ENCODE results near the gene SH3TC1. TPM values are rescaled to one million over a fixed set of nuclear protein-coding genes. Genes with fewer than 3 reads are reported as not detected.

Gene SH3TC1
- total RNA-seq, 1 donor from 2014 or later, result 18.9 TPM

DNA sequence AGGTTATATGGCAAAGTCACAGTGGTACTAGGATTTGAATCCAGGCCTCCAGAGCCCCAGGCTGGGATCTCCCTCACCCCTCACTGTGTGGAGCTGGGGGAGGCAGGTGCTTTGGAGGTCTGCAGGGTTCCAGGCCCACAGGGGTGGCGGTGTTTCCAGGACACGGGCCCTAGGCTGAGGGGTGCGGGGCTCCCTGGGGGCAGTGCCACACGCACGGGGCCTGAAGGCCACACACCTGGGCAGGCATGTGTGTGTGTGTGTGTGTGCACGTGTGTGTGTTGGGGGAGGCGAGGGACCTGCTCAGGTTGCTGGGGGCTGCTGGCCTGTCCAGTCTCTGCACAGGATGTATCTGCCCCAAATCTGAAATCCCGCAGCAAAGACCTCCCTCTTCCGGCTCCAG is 18.8 kb downstream of the SH3TC1 start:
- no peaks in the 10 kb centered on the region for H3K36me3 ChIP-seq (ENCODE audit: control insufficient read depth, insufficient read depth, low read length)
- no peak for DNase-seq (ENCODE audit: low read depth)
- H3K27me3 ChIP-seq (ENCODE audit: control insufficient read depth, insufficient read depth, low read length), result no peaks in the 10 kb centered on the region
- TF ChIP-seq, protein P1, sequence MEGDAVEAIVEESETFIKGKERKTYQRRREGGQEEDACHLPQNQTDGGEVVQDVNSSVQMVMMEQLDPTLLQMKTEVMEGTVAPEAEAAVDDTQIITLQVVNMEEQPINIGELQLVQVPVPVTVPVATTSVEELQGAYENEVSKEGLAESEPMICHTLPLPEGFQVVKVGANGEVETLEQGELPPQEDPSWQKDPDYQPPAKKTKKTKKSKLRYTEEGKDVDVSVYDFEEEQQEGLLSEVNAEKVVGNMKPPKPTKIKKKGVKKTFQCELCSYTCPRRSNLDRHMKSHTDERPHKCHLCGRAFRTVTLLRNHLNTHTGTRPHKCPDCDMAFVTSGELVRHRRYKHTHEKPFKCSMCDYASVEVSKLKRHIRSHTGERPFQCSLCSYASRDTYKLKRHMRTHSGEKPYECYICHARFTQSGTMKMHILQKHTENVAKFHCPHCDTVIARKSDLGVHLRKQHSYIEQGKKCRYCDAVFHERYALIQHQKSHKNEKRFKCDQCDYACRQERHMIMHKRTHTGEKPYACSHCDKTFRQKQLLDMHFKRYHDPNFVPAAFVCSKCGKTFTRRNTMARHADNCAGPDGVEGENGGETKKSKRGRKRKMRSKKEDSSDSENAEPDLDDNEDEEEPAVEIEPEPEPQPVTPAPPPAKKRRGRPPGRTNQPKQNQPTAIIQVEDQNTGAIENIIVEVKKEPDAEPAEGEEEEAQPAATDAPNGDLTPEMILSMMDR (IDR thresholded peaks at IDR 0.05; ENCODE audit: insufficient read depth, low read length, poor library complexity, severe bottlenecking), result no peak
- H3K4me3 ChIP-seq (ENCODE audit: low read depth, low read length), result no peak overlapping the region

DNA sequence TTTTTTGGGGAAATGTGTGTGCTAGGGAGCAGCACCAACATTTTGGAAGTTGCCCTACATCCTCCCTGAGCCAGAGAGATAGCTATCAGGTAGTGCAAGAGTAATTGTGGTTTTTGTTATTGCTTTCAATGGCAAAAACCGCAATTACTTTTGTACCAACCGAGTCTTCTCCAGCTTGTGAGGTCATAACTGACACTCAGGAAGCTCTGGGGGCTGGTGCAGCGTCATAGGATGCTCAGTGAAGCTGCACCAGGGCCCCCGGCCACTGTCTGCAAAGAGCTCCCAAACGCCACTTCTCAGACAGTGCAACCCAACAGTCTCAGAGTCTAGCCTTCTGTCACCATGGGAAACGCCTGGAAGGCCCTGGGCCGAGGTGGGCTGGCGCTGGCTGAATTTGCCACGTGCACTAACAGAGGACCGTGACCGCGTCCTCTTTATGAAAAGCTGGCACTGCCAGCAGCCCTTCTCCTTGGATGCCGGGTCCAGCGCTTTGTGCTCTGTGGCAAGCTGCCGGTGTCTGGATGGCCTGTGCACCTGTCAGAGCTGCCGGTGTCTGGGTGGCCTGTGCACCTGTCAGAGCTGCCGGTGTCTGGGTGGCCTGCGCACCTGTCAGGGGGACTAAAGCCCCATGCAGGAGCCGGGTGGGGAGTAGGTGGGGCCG is 19.4 kb downstream of the SH3TC1 start:
- H3K4me3 ChIP-seq (ENCODE audit: low read depth, low read length), result no peak overlapping the region
- TF ChIP-seq, protein P1 (IDR thresholded peaks at IDR 0.05; ENCODE audit: insufficient read depth, low read length, poor library complexity, severe bottlenecking), result no peak
- no peak for DNase-seq (ENCODE audit: low read depth)
- H3K27me3 ChIP-seq (ENCODE audit: control insufficient read depth, insufficient read depth, low read length), result no peaks in the 10 kb centered on the region
- no peaks in the 10 kb centered on the region for H3K36me3 ChIP-seq (ENCODE audit: control insufficient read depth, insufficient read depth, low read length)

GRCh38 chr4:8219236-8219635 is 20.1 kb downstream of the SH3TC1 start:
- no peak for DNase-seq (ENCODE audit: low read depth)
- H3K36me3 ChIP-seq (ENCODE audit: control insufficient read depth, insufficient read depth, low read length), result no peaks in the 10 kb centered on the region
- TF ChIP-seq, protein P1 (IDR thresholded peaks at IDR 0.05; ENCODE audit: insufficient read depth, low read length, poor library complexity, severe bottlenecking), result no peak

DNA sequence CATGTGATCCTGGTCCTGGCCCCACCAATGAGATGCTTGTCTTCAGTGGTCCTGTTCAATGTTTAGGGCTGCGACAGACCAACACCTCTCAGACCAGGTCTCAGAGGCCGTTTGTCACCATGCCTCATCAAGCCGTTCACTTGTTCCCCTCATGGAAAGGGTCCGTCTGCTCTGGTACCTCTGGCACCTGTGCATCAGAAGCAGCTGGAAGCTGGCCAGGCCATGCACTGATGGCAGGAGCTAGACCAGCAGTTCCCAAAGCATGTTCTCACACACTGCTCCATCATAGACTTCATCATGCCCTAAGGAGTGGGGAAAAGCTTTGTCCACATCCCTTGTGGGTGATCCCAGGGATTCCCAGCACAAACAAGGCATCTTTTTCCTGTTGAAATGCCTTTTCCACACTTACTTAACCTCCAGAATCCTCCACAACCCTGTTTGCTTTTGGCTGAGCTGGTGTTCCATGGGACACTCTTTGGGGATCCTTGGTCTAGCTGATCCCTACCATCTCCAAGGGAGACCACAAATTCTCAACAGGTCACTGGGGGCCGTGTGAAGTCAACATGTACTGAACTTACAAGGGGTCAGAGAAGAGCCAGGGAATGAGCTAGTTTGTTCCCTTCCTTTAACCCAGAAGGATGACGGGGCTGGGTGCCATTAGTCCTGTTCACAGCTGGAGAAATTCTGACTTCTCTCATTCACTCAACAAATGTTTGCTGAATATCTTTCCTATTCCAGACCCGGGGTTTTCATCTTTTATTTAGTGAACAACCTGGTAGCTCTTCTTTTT is 21.8 kb downstream of the SH3TC1 start:
- TF ChIP-seq, protein P1 (IDR thresholded peaks at IDR 0.05; ENCODE audit: insufficient read depth, low read length, poor library complexity, severe bottlenecking), result no peak
- Histone ChIP-seq H3K36me3 (ENCODE audit: control insufficient read depth, insufficient read depth, low read length) (no peaks in the 10 kb centered on the region), H3K4me3 (ENCODE audit: low read depth, low read length) (no peak overlapping the region), H3K27me3 (ENCODE audit: control insufficient read depth, insufficient read depth, low read length) (no peaks in the 10 kb centered on the region)
- no peak for DNase-seq (ENCODE audit: low read depth)

More at GRCh38 chr4:8219236-8219635, 20.1 kb downstream of the SH3TC1 start:
- no peak overlapping the region for H3K4me3 ChIP-seq (ENCODE audit: low read depth, low read length)
- H3K27me3 ChIP-seq (ENCODE audit: control insufficient read depth, insufficient read depth, low read length), result no peaks in the 10 kb centered on the region

GRCh38 chr4:8221476-8221875 is 22.4 kb downstream of the SH3TC1 start:
- H3K36me3 ChIP-seq (ENCODE audit: control insufficient read depth, insufficient read depth, low read length), result no peaks in the 10 kb centered on the region
- no peak for DNase-seq (ENCODE audit: low read depth)

More at GRCh38 chr4:8221476-8221875, 22.4 kb downstream of the SH3TC1 start:
- Histone ChIP-seq H3K27me3 (ENCODE audit: control insufficient read depth, insufficient read depth, low read length) (no peaks in the 10 kb centered on the region), H3K4me3 (ENCODE audit: low read depth, low read length) (no peak overlapping the region)
- TF ChIP-seq, protein P1 (IDR thresholded peaks at IDR 0.05; ENCODE audit: insufficient read depth, low read length, poor library complexity, severe bottlenecking), result no peak
